B cell (primary cell): ENCODE measurements around the gene CXCL6. TPM values are rescaled to one million over a fixed set of nuclear protein-coding genes. Genes with fewer than 3 reads are reported as not detected.

ENCODE experiments used
- ATAC-seq: fragments of 200-7000 bp; cut with Tn5 transposase; one replicate; pipeline ENCODE4 v1.10.0; 2021; ENCODE audit warnings: low read depth, mild to moderate bottlenecking, moderate number of reproducible peaks, moderate library complexity
- CTCF ChIA-PET: fragments of 350-600 bp; sonication (Branson Sonifier 250); formaldehyde crosslinking; loops from one replicate; lab custom pipeline; 2021; ENCODE audit warnings: antibody characterized with exemption, inconsistent platforms; lab: Charles Lee
- POLR2A ChIA-PET: fragments of 350-600 bp; sonication (Branson Sonifier 250); formaldehyde crosslinking; loops from one replicate; lab custom pipeline; 2021; ENCODE audit warnings: antibody characterized with exemption; lab: Charles Lee
- DNase-seq: peaks from one replicate; pipeline ENCODE4 v3.0.0; 2013
- H2AFZ ChIP-seq: 2 replicates; pipeline ENCODE4 v1.6.1; 2012; ENCODE audit warnings: mild to moderate bottlenecking, low read depth, low read length; ENCODE audit not compliant: insufficient read depth, poor library complexity, severe bottlenecking
- H3K27ac ChIP-seq, 2 donors: 1 replicate in 1 of 2; 2 replicates in 1 of 2; pipeline ENCODE4 v1.5.1; 2012 to 2013; ENCODE audit warnings: low read length in 2 of 2, mild to moderate bottlenecking in 2 of 2, moderate library complexity in 1 of 2
- H3K27me3 ChIP-seq, 4 experiments: fragments of 200-600 bp in 1 of 4; sonication (generic) in 1 of 4; replicated peaks in 1 of 4; 1 replicate in 2 of 4; 2 replicates in 2 of 4; pipeline versions ENCODE4 v1.6.1 to v1.7.0; 2013 to 2016; ENCODE audit warnings: low read length in 3 of 4, mild to moderate bottlenecking in 2 of 4, mixed read lengths in 1 of 4, moderate library complexity in 1 of 4; ENCODE audit not compliant: insufficient read depth in 4 of 4, control insufficient read depth in 3 of 4; ENCODE audit errors: control extremely low read depth in 1 of 4
- H3K36me3 ChIP-seq, 2 experiments: replicated peaks in 1 of 2; 1 replicate in 1 of 2; 2 replicates in 1 of 2; pipeline versions ENCODE4 v1.6.1 to v1.7.1; 2013; ENCODE audit warnings: low read length in 1 of 2; ENCODE audit not compliant: insufficient read depth in 2 of 2, control insufficient read depth in 1 of 2; ENCODE audit errors: control extremely low read depth in 1 of 2, extremely low read depth in 1 of 2
- H3K4me1 ChIP-seq, 2 donors: fragments of 200-600 bp in 1 of 2; sonication (generic) in 1 of 2; 1 replicate in 1 of 2; 2 replicates in 1 of 2; pipeline versions ENCODE4 v1.5.1 to v1.6.1; 2013 to 2017; ENCODE audit warnings: low read length in 2 of 2; ENCODE audit not compliant: control insufficient read depth in 2 of 2, insufficient read depth in 2 of 2
- H3K4me2 ChIP-seq: replicated peaks from 2 replicates; pipeline ENCODE3; 2012; ENCODE audit warnings: mild to moderate bottlenecking, low read depth, low read length; ENCODE audit not compliant: poor library complexity, severe bottlenecking
- H3K4me3 ChIP-seq, 5 experiments: fragments of 200-600 bp in 1 of 5; sonication (generic) in 1 of 5; 1 replicate in 3 of 5; 2 replicates in 2 of 5; pipeline versions ENCODE4 v1.5.1 to v1.7.0; 2011 to 2016; ENCODE audit warnings: low read length in 4 of 5, mild to moderate bottlenecking in 4 of 5, low read depth in 2 of 5, control low read depth in 1 of 5, moderate library complexity in 1 of 5; ENCODE audit not compliant: insufficient read depth in 1 of 5; ENCODE audit errors: control extremely low read depth in 1 of 5, extremely low read depth in 1 of 5
- H3K79me2 ChIP-seq: fragments of 200-600 bp; sonication (generic); one replicate; pipeline ENCODE4 v1.6.0; 2016; ENCODE audit warnings: low read length; ENCODE audit not compliant: control insufficient read depth, insufficient read depth
- H3K9ac ChIP-seq: fragments of 200-600 bp; sonication (generic); 2 replicates; pipeline ENCODE4 v1.6.1; 2017; ENCODE audit warnings: mild to moderate bottlenecking, low read length, moderate library complexity
- H3K9me3 ChIP-seq, 3 donors: one replicate each; pipeline versions ENCODE4 v1.6.1 to v1.7.1; 2013; ENCODE audit warnings: low read length in 2 of 3; ENCODE audit not compliant: control insufficient read depth in 2 of 3, insufficient read depth in 1 of 3; ENCODE audit errors: control extremely low read depth in 1 of 3
- H4K20me1 ChIP-seq: 2 replicates; pipeline ENCODE4 v1.6.0; 2012; ENCODE audit warnings: mild to moderate bottlenecking, low read length; ENCODE audit not compliant: insufficient read depth, control insufficient read depth, poor library complexity, severe bottlenecking
- H3K27ac Mint-ChIP-seq: one replicate; pipeline ENCODE4 v1.8.0; 2021; ENCODE audit warnings: mixed read lengths
- H3K27me3 Mint-ChIP-seq: one replicate; pipeline ENCODE4 v1.8.0; 2021; ENCODE audit warnings: mixed read lengths
- H3K4me1 Mint-ChIP-seq: one replicate; pipeline ENCODE4 v1.8.0; 2021; ENCODE audit warnings: mixed read lengths
- H3K4me3 Mint-ChIP-seq: one replicate; pipeline ENCODE4 v1.8.0; 2021; ENCODE audit warnings: mixed read lengths
- H3K9me3 Mint-ChIP-seq: one replicate; pipeline ENCODE4 v1.8.0; 2022; ENCODE audit warnings: mixed read lengths; ENCODE audit not compliant: insufficient read depth
- CTCF ChIP-seq: fragments of 200-600 bp; IDR thresholded peaks from one replicate; pipeline ENCODE4 v1.8.0; 2022; ENCODE audit warnings: antibody characterized with exemption, mild to moderate bottlenecking
- EZH2 ChIP-seq: IDR thresholded peaks from 2 replicates; pipeline ENCODE4 v1.6.1; 2012; ENCODE audit warnings: borderline replicate concordance, low read depth, mild to moderate bottlenecking, moderate library complexity, low read length; ENCODE audit not compliant: insufficient read depth, poor library complexity, severe bottlenecking
- WGBS: methylation state at CpG from one replicate; pipeline ENCODE4 v1.1.5; 2013; ENCODE audit warnings: missing lambda C conversion rate; ENCODE audit not compliant: insufficient coverage; 5-methylcytosine and 5-hydroxymethylcytosine counted together
- intact Hi-C: fragments of 100-400 bp; cut with micrococcal nuclease; formaldehyde crosslinking; loops from one replicate; pipeline ENCODE4 v1.10.0; 2022
- polyA plus RNA-seq: library from polyadenylated mRNA; depleted of rRNA; stranded (reverse); fragments of >200 nt; gene quantifications from 2 replicates; pipeline ENCODE4 v1.2.3, GENCODE V29; 2012
- total RNA-seq, 2 donors: library from RNA; stranded (reverse); fragments of 120-200 nt in 1 of 2; gene quantifications; 1 replicate in 1 of 2; 2 replicates in 1 of 2; pipeline versions ENCODE4 v1.2.3 to v1.2.4, GENCODE V29; 2013 to 2022

The CXCL6 gene
- total and polyA plus RNA-seq, 2 donors (not counting 1 experiment from before 2014, with no cell fraction given): not detected

GRCh38 chr4:73814679-73815078 lies 21.8 kb upstream of the CXCL6 start:
- H3K27me3 Mint-ChIP-seq: no peaks in the 10 kb centered on the region

GRCh38 chr4:73815145-73815544 lies 21.3 kb upstream of the CXCL6 start:
- no peak overlapping the region for H3K4me2 ChIP-seq
- no CpG with 5 or more reads among the region's 1 CpG for WGBS
- ATAC-seq: no peak
- Mint-ChIP-seq H3K27ac (no peak overlapping the region), H3K9me3 (peaks cover 3% of the 10 kb centered on the region), H3K4me1 (no peaks in the 10 kb centered on the region), H3K4me3 (no peak overlapping the region), H3K27me3 (no peaks in the 10 kb centered on the region)
- H3K27me3 ChIP-seq: no peaks in the 10 kb centered on the region
- H3K79me2 ChIP-seq: no peaks in the 10 kb centered on the region
- intact Hi-C loops: no loop called here
- no peaks in the 10 kb centered on the region for H3K4me1 ChIP-seq
- TF ChIP-seq CTCF (no peak), EZH2 (no peak)
- H3K36me3 ChIP-seq: no peaks in the 10 kb centered on the region
- H3K27ac ChIP-seq: no peak overlapping the region
- DNase-seq: no peak
- no peak overlapping the region for H2AFZ ChIP-seq
- H3K4me3 ChIP-seq: no peak overlapping the region
- no peaks in the 10 kb centered on the region for H3K9me3 ChIP-seq
- no peaks in the 10 kb centered on the region for H4K20me1 ChIP-seq
- no peak overlapping the region for H3K9ac ChIP-seq
- POLR2A ChIA-PET: no interaction called here
- CTCF ChIA-PET: no interaction called here

More at GRCh38 chr4:73814679-73815078, 21.8 kb upstream of the CXCL6 start:
- H3K4me1 Mint-ChIP-seq: no peaks in the 10 kb centered on the region
- Histone ChIP-seq H3K27me3 (no peaks in the 10 kb centered on the region), H3K79me2 (no peaks in the 10 kb centered on the region), H3K36me3 (no peaks in the 10 kb centered on the region), H3K9ac (no peak overlapping the region), H4K20me1 (no peaks in the 10 kb centered on the region), H3K4me1 (no peaks in the 10 kb centered on the region), H3K4me3 (no peak overlapping the region), H3K9me3 (no peaks in the 10 kb centered on the region), H2AFZ (no peak overlapping the region), H3K4me2 (no peak overlapping the region), H3K27ac (no peak overlapping the region)
- no peak for ATAC-seq
- DNase-seq: no peak
- ChIA-PET CTCF (no interaction called here), POLR2A (no interaction called here)
- no peak for TF ChIP-seq EZH2
- TF ChIP-seq CTCF: no peak
- intact Hi-C loops: no loop called here
- H3K9me3 Mint-ChIP-seq: peaks cover 3% of the 10 kb centered on the region
- no peak overlapping the region for H3K4me3 Mint-ChIP-seq
- no peak overlapping the region for H3K27ac Mint-ChIP-seq
- WGBS: 100% methylated on average over 1 of the region's 1 CpG
